NCI-H82 (cell line): ENCODE measurements around the gene PKP4.
A peak's percentile ranks its signal among the peaks of the same experiment; 100 is the strongest.
"Not testable (repeated sequence)": the region's sequence is repeated elsewhere in the genome, so short reads cannot be mapped to it uniquely, and the experiment has no call there.

Experiments used
- DNase-seq: peaks from one replicate; lab custom pipeline; 2025; lab: John Stamatoyannopoulos, UW

The PKP4 gene, protein sequence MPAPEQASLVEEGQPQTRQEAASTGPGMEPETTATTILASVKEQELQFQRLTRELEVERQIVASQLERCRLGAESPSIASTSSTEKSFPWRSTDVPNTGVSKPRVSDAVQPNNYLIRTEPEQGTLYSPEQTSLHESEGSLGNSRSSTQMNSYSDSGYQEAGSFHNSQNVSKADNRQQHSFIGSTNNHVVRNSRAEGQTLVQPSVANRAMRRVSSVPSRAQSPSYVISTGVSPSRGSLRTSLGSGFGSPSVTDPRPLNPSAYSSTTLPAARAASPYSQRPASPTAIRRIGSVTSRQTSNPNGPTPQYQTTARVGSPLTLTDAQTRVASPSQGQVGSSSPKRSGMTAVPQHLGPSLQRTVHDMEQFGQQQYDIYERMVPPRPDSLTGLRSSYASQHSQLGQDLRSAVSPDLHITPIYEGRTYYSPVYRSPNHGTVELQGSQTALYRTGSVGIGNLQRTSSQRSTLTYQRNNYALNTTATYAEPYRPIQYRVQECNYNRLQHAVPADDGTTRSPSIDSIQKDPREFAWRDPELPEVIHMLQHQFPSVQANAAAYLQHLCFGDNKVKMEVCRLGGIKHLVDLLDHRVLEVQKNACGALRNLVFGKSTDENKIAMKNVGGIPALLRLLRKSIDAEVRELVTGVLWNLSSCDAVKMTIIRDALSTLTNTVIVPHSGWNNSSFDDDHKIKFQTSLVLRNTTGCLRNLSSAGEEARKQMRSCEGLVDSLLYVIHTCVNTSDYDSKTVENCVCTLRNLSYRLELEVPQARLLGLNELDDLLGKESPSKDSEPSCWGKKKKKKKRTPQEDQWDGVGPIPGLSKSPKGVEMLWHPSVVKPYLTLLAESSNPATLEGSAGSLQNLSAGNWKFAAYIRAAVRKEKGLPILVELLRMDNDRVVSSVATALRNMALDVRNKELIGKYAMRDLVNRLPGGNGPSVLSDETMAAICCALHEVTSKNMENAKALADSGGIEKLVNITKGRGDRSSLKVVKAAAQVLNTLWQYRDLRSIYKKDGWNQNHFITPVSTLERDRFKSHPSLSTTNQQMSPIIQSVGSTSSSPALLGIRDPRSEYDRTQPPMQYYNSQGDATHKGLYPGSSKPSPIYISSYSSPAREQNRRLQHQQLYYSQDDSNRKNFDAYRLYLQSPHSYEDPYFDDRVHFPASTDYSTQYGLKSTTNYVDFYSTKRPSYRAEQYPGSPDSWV

GRCh38 chr2:158456309-158457066 is at the start of gene PKP4, which contains the start of gene CCDC148:
TSS of gene PKP4 (plus strand) at chr2:158456952. CDS start at chr2:158533185, 76,233 bp downstream.
TSS of gene CCDC148 (minus strand) at chr2:158456753. CDS start at chr2:158456439, 314 bp downstream.
- DNase-seq, result peak; percentile 98

GRCh38 chr2:158407031-158407430 is 49.7 kb upstream of the PKP4 start:
- DNase-seq, result peak; percentile 30

DNA sequence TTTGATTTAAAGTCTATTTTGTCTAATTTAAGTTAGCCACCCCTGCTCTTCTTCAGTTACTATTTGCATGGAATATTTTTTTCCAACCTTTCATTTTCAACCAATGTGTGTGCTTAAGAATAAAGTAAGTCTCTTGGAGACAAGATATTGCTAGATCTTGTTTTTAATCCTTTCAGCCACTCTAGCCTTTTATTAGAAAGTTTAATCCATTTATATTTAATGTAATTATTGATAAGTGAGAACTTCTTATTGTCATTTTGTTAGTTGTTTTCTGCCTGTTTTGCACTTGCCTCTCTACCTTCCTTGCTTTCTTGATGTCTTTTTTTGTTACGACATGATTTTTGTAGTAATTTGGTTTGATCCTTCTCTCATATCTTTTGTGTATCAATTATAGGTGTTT is 46.6 kb upstream of the PKP4 start:
- DNase-seq, result no peak

DNA sequence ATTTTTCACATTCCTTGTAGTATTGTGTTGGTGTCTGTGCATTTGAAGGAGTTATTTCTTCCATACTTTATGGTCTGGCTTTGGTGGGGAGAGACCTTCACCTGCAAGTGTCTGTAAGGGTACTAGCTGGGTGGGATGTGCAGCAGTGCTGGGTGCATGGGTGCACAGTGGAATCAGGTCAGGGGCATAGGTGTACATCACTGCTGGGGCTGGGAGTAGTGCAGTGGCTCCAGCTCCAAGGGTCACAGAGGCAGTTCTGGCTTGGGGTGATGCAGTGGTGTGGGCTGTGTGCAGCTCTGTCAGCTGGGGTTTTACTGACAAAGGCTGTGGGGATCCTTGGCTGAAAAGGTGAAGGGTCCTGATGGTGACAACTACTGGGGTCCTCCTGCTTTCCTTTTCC is 45.0 kb upstream of the PKP4 start:
- no peak for DNase-seq

DNA sequence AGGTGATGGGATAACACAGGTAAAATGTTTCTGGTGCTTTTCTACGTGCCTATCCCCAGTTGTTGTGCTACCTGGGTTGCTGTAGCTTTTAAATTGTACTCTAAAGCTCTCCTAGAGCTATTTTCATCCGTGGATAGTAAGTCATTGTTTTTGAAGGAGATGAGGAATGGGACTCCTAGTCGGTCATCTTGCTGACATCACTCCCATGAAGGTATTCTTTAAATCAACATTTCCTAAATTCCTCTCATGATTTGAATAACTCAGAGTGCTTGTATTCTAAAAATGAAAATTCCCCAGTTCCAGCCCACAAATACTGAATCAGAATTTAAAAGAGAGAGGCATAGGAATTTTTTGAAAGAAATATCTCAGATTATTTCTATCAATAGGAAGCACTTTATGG is 44.5 kb upstream of the PKP4 start:
- no peak for DNase-seq

GRCh38 chr2:158413581-158413980 is 43.2 kb upstream of the PKP4 start:
- no peak for DNase-seq

DNA sequence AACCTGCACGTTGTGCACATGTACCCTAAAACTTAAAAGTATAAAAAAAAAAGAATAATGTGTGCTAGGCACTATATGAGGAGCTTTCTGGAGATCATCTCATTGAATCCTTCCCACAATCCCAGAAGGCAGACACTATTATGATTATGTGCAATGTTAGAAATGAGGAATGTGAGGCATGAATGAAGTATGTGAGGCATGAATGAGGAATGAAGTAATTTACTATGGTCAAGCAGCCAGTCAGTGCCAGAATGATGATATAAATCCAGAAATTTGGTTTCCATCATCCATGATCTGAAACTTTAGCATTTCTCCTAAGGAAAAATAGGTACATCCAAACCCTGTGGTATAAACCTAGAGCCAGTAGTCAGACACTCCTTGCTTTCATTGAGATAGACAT is 42.2 kb upstream of the PKP4 start:
- DNase-seq, result no peak

- DNase-seq, result no peak
Measured at GRCh38 chr2:158432117-158432516, 24.6 kb upstream of the PKP4 start.

DNA sequence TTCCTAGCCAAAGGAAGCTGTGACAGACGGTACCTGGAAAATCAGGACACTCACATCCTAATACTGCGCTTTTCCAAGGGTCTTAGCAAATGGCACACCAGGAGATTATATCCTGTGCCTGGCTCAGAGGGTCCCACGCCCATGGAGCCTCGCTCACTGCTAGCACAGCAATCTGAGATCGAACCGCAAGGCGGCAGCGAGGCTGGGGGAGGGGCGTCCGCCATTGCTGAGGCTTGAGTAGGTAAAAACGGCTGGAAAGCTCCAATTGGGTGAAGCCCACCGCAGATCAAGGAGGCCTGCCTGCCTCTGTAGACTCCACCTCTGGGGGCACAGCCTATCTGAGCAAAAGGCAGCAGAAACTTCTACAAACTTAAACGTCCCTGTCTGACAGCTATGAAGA is 23.0 kb upstream of the PKP4 start:
- DNase-seq, result not testable (repeated sequence)

DNA sequence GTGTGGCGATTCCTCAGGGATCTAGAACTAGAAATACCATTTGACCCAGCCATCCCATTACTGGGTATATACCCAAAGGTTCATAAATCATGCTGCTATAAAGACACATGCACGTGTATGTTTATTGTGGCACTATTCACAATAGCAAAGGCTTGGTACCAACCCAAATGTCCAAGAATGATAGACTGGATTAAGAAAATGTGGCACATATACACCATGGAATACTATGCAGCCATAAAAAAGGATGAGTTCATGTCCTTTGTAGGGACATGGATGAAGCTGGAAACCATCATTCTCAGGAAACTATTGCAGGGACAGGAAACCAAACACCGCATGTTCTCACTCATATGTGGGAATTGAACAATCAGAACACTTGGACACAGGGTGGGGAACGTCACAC is 17.7 kb upstream of the PKP4 start:
- DNase-seq, result not testable (repeated sequence)

GRCh38 chr2:158443606-158444005 is 13.1 kb upstream of the PKP4 start:
- no peak for DNase-seq

GRCh38 chr2:158457092-158457825 is 507 bp downstream of the PKP4 start:
- DNase-seq, result peak; percentile 76

DNA sequence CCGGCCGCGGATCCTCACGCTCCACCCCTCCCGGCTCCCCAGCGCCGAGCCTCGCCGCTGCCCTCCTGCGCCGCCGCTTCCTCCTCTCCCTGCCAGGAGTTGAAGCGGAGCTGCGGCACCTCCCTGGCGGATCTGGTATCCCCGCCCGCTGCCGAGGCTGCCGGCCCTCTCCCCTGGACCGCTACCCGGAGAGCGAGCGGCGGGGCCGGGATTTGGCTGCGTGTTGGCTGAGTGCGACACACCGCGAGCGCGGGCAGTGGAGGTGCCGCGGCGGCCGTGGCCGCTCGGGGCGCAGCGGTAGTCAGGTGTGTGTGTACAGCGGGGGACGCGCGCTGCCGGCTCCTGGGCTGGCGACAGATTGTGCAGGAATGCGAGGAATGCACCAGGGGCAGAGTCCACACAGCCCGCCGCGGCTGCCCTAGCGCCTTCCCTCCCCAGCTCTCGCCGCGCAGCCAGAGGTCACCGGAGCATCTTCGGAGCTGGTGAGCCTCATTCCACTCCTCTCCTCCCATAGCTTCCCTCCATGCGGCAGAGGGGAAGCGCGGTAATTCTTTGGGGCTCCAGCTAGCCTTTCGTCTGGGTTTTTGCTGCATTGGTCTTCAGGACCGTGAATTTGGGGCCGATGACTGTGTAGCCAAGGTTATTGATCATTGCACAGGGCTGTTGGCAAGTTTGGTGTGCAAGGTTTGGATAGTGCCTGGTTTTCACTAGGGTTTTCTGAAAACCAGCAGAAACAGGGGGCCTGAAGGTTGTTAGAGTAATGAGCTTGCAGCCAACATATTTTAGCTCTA is 1.3 kb downstream of the PKP4 start:
- peak; percentile 84 for DNase-seq

DNA sequence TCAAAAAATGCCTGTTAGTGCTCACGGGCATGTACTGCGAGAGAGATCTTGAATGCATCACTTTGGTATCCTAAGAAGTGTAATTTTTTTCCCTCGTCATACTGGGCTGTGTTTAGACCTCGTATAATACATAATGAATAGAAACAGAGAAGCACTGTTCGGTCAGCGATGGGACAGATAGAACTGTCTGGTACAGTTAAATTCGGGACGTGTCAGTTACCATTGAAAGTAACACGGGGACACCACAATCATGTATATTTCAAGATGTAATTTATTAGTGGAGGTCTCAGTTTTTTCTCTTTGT is 1.8 kb downstream of the PKP4 start:
- no peak for DNase-seq

DNA sequence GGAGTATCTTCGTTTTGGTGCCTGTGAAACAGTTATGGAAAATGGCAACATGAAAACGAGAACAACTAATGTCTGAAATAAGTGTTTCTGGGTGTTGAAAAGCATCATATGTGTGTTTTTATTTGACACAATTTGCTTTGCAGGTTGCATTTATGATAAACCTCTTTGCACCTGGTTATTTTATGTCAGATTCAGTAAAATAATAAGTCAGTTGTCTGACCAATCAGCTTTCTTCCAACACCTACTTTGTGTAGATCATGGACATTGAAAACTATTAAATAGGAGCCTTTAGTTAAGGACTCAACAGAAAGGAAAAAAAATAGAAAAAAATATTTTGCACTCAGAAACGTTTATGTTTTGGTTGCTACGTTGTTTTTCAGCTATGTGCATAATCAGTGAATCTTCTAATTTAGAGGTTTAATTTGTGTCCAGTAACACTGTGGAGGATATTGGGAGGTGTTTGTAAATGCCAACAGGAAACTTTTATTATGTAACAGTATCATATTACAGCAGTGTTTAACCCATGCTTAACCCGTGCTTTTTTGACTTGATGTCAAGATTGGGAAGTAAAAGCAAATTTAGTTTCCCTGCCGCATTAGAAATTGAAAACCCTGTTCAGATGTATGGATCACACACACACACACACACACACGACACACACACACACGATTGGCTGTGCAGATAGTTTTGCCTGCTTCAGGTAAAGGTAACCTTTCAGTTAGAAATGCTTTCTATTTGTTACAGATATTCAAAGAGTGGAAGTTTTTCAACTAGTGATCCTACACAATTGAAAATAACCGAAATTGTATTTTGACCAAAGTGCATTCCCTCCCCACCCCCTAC is 2.6 kb downstream of the PKP4 start:
- DNase-seq, result no peak

- no peak for DNase-seq
Measured at GRCh38 chr2:158460632-158461297, 4.0 kb downstream of the PKP4 start.

DNA sequence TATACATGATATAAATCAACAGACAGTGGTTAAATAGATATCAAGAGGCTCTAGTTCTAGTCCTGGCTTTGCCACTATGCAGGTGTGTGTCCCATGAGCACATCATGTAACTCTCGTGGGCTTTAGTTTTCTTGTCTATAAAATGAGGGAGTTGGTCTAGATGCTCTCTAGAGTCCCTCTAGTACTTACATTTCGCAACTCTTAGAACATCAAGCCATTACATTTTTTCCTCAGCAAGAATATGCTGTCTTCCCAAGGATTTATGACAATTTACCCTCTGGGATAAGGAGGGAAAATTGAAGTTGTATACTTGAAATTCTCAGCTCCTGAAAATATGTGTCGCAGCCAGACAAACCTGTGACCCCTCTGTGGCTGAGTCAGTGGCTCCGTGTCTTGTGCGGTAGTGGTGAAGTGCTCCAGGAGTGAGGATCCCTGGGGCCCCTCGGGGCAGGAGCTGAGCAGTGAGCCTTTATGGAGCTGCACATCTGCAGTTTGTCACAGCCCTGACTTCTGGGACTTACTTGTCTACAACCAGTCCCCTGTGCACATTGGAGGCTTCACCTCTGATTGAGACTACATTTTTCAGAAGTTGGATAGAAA is 6.8 kb downstream of the PKP4 start:
- no peak for DNase-seq
